ENCODE data around the gene UQCC2.
A peak's percentile ranks its signal among the peaks of the same experiment; 100 is the strongest.

Gene UQCC2

GRCh38 chr6:33711140-33712129, at the start of gene UQCC2:
TSS of gene UQCC2 (minus strand) at chr6:33711700. CDS start at chr6:33711686, 14 bp downstream.
- DNase-seq (ENCODE audit: low read depth, low spot score) = peak; percentile 68
- peak within 1 kb of the TSS; percentile 86 for H3K27ac ChIP-seq

- H3K27ac ChIP-seq = no peak overlapping the region
- no peak for DNase-seq (ENCODE audit: low read depth, low spot score)
These were observed 48.6 kb upstream of the UQCC2 start for GRCh38 chr6:33759887-33760629.

- H3K27ac ChIP-seq = peak overlapping the region; percentile 38
These were observed 47.3 kb upstream of the UQCC2 start for GRCh38 chr6:33758815-33759216.

GRCh38 chr6:33757906-33758305, 46.4 kb upstream of the UQCC2 start:
- no peak overlapping the region for H3K27ac ChIP-seq
- DNase-seq (ENCODE audit: low read depth, low spot score) = no peak

More at GRCh38 chr6:33758815-33759216, 47.3 kb upstream of the UQCC2 start:
- no peak for DNase-seq (ENCODE audit: low read depth, low spot score)

- H3K27ac ChIP-seq = no peak overlapping the region
- no peak for DNase-seq (ENCODE audit: low read depth, low spot score)
These were observed 45.6 kb upstream of the UQCC2 start for GRCh38 chr6:33757113-33757512.

GRCh38 chr6:33756211-33756954, 44.9 kb upstream of the UQCC2 start:
- H3K27ac ChIP-seq = no peak overlapping the region
- DNase-seq (ENCODE audit: low read depth, low spot score) = no peak

- no peak overlapping the region for H3K27ac ChIP-seq
- no peak for DNase-seq (ENCODE audit: low read depth, low spot score)
These were observed 43.8 kb upstream of the UQCC2 start for GRCh38 chr6:33755070-33755869.

GRCh38 chr6:33754222-33754621, 42.7 kb upstream of the UQCC2 start:
- DNase-seq (ENCODE audit: low read depth, low spot score) = no peak
- no peak overlapping the region for H3K27ac ChIP-seq

GRCh38 chr6:33752646-33753015, 41.1 kb upstream of the UQCC2 start:
- no peak for DNase-seq (ENCODE audit: low read depth, low spot score)
- H3K27ac ChIP-seq = no peak overlapping the region

- DNase-seq (ENCODE audit: low read depth, low spot score) = no peak
- H3K27ac ChIP-seq = no peak overlapping the region
These were observed 40.5 kb upstream of the UQCC2 start for GRCh38 chr6:33751771-33752645.

GRCh38 chr6:33750244-33750991, 38.9 kb upstream of the UQCC2 start:
- H3K27ac ChIP-seq = no peak overlapping the region
- DNase-seq (ENCODE audit: low read depth, low spot score) = no peak

GRCh38 chr6:33749401-33749800, 37.9 kb upstream of the UQCC2 start:
- H3K27ac ChIP-seq = no peak overlapping the region
- no peak for DNase-seq (ENCODE audit: low read depth, low spot score)

- no peak for DNase-seq (ENCODE audit: low read depth, low spot score)
- H3K27ac ChIP-seq = no peak overlapping the region
These were observed 37.3 kb upstream of the UQCC2 start for GRCh38 chr6:33748841-33749240.

GRCh38 chr6:33747823-33748222, 36.3 kb upstream of the UQCC2 start:
- no peak overlapping the region for H3K27ac ChIP-seq
- DNase-seq (ENCODE audit: low read depth, low spot score) = no peak

- no peak for DNase-seq (ENCODE audit: low read depth, low spot score)
- no peak within 1 kb of the TSS for H3K27ac ChIP-seq
These were observed 35.2 kb upstream of the UQCC2 start, which contains the start of gene IP6K3 for GRCh38 chr6:33746651-33747100. TSS of gene IP6K3 (minus strand) at chr6:33746905. CDS start at chr6:33735476, 11,429 bp downstream.

GRCh38 chr6:33746036-33746600, 34.6 kb upstream of the UQCC2 start:
- H3K27ac ChIP-seq = no peak overlapping the region

GRCh38 chr6:33745548-33745947, 34.0 kb upstream of the UQCC2 start:
- DNase-seq (ENCODE audit: low read depth, low spot score) = no peak
- no peak overlapping the region for H3K27ac ChIP-seq

More at GRCh38 chr6:33746036-33746600, 34.6 kb upstream of the UQCC2 start:
- DNase-seq (ENCODE audit: low read depth, low spot score) = no peak

Data from epithelial cell of prostate (primary cell).